ENCODE data around the gene AZU1.

Gene AZU1

DNA sequence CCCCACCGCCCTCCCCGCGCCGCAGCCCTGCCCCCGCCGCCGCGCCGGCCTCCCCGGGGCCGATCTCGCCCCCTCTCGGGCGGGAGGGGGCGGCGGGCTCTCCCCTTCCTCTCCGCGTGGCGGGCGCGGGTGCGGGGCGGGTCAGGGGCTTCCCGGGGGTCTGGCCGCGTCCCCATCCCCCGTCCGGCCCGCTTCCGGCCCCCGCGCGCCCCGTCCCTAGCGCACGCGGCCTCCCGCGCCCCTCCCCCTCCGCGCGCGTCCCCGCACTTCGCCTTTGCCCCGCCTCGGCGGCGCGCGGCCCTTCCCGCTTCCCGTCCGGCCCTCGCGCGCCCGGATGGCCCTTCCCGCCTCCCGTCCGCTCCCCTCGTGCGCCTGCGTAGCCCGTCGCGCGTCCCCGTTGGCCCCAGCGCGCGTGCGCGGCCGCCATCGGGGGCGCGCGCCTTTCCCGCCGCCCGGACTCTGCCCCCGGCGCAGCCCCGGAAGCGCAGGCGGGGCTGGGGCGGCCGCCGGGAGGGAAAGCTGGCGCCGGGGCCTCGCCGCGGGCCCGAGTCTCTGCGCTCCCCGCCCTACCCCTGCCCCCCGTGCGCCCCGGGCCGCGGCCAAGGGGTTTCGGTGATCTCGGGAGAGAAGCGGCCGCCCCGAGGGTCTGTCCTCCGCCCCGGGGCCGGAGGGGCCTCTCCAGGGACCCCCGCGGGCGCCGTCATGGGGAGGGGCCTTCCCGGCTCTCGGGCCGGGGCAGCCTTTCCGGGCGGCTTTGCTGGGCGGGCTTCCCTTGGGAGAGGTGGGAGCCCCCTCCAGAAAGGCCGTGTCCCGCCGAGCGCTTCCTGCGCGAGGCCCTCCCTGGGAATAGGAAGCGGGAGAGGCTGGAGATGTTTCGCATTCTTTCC, 29.9 kb upstream of the AZU1 start:
- DNase-seq (ENCODE audit: low read depth in 2 of 2): peak; percentile 65 to 72

DNA sequence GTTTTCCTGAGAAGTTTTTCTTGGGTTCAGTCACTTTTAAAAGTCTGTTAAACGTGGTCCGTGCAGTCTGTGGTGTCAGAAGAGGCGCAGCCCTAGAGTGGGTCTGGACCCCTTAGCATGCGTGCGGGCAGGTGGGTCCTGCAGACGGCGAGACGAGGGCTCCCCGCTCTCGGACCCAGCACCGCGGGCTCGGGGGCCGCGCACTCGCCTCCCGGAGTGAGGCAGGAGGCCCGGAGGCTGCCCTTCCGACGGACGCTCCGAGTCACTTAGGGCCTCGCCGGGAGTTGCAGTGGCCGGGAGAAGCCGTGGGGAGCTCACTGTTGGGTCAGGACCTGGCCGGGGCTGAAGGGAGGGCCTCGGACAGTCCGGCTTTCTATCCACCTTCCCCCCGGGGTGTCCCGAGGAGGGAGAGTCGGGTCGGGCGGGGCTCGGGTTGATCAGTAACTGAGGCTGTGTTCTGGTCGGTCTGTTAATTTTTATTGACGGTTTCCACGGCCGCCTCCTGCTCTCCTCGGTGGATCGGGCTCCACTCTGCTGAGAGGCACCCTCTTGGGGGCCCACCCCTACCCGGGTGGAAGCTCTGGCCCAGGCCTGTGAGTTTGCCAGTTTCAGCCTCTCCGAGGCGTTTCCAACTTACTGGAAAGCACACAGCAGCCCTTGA, 29.1 kb upstream of the AZU1 start:
- no peak for DNase-seq (ENCODE audit: low read depth in 2 of 2)

GRCh38 chr19:799076-799881, 28.4 kb upstream of the AZU1 start:
- DNase-seq (ENCODE audit: low read depth in 2 of 2): no peak

- no peak for DNase-seq (ENCODE audit: low read depth in 2 of 2)
These were observed 27.1 kb upstream of the AZU1 start for GRCh38 chr19:800360-801029.

- DNase-seq (ENCODE audit: low read depth in 2 of 2): no peak
These were observed 26.4 kb upstream of the AZU1 start for GRCh38 chr19:801030-801860.

DNA sequence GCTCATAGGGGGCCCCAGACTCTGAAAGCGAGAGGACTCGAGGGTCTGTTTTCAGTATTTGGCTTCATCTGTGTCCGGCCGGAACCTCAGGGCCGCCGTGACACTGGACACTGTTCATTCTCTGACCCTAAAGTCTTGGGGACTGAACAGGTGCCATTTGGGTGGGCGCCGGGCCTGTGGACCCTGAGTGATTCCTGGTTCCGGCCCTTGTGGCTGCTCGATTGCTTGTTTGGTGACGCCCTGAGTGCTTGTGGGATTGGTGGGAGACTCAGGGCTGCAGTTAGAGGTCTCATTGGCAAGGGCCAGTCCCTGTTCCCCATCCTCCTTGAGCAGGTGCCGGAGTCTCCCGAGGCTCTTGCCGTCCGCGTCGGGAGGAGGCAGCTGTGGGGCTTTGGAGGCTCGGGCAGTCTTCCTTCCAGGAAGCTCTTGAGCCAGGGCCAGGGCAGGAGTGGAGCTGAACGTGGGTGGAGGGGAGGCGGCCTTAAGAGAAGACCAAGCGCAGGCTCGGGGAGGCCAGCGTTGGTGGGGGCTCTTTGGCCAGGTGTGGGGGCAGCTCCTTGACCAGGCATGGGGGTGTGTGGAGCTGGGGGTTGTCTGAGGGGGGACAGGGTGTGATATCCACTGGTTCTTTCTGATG, 25.7 kb upstream of the AZU1 start:
- DNase-seq (ENCODE audit: low read depth in 2 of 2): no peak

DNA sequence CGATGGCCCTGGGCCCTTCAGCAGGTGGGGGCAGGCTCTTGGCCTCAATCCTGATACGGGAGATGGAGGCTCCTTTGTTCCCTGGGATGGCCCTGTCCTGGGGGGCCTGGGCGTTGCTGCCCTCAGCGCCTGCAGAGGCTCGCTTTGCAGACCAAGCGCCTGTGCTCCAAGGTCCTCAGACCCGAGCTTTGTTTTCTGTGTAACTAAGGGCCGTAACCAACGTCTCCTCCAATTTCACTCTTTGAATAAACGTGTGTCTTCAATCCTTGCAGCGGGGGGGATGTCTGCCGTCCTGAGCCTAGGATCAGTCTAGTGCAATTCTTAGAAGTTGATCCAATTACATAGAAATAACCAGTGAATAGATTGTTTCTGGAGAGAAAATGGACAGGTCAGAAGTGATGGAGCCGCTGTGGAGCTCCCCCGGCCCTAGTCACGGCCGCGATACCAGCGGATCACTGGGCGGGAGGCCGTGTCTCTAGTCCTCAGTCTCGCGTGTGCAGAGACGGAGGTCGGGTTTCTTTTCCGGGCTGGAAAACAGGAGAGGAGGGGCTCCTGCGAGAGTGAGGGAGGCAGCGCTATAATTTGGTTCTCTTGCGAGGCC, 25.0 kb upstream of the AZU1 start:
- DNase-seq (ENCODE audit: low read depth in 2 of 2): no peak

GRCh38 chr19:803099-803561, 24.5 kb upstream of the AZU1 start:
- DNase-seq (ENCODE audit: low read depth in 2 of 2): no peak

DNA sequence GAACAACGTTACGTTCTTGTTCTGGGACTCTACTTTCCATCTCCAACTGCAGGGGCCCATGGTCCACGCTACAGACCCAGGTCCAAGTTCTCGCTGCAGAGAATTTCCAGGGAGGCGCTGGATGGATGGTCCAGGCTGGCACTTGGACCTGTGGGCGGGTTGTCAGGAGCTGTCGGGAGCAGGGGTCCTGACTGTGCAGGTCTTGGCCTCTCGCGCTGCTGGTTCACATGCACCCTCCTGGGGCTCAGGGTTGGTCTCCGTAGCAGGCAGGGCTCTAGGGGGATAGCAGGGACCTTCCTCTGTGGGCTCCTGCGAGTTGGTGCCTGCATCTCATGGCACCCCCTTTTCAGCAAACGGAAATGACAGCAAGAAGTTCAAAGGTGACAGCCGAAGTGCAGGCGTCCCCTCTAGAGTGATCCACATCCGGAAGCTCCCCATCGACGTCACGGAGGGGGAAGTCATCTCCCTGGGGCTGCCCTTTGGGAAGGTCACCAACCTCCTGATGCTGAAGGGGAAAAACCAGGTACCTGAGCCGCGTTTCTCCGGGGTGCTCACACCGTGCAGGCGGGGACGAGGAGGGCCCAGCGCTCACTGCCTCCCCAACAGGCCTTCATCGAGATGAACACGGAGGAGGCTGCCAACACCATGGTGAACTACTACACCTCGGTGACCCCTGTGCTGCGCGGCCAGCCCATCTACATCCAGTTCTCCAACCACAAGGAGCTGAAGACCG, 23.8 kb upstream of the AZU1 start:
- DNase-seq (ENCODE audit: low read depth in 2 of 2): no peak

DNA sequence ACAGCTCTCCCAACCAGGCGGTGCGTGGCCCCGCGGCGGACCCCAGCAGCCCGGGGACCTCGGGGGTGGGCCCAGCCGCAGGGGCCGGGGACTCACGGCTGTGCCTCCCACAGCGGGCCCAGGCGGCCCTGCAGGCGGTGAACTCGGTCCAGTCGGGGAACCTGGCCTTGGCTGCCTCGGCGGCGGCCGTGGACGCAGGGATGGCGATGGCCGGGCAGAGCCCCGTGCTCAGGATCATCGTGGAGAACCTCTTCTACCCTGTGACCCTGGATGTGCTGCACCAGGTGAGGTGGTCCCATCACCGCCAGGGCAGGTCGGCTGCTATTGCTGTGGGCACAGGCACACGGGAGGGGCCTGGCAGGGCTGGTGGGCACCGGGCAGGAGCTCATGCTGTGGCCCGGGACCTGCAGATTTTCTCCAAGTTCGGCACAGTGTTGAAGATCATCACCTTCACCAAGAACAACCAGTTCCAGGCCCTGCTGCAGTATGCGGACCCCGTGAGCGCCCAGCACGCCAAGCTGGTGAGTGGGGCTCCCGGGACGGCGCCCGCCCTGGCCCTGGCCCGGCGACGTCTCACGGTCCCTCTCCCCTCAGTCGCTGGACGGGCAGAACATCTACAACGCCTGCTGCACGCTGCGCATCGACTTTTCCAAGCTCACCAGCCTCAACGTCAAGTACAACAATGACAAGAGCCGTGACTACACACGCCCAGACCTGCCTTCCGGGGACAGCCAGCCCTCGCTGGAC, 23.0 kb upstream of the AZU1 start:
- no peak for DNase-seq (ENCODE audit: low read depth in 2 of 2)

DNA sequence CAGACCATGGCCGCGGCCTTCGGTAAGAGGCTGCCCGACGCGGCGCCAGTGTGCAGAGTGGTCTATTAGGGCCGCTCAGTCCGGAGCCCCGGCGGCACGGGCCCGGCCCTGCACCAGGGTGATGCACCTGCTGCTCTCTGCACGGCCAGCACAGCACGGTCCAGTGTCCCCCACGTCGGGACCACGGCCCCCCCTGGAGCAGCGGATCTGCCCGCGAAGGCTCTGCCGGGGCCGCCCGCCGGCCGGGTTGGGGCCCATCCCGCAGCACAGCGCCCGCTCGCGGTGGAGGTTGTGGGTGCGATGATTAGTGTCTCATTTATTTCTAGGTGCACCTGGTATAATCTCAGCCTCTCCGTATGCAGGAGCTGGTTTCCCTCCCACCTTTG, 22.5 kb upstream of the AZU1 start:
- DNase-seq (ENCODE audit: low read depth in 2 of 2): no peak

DNA sequence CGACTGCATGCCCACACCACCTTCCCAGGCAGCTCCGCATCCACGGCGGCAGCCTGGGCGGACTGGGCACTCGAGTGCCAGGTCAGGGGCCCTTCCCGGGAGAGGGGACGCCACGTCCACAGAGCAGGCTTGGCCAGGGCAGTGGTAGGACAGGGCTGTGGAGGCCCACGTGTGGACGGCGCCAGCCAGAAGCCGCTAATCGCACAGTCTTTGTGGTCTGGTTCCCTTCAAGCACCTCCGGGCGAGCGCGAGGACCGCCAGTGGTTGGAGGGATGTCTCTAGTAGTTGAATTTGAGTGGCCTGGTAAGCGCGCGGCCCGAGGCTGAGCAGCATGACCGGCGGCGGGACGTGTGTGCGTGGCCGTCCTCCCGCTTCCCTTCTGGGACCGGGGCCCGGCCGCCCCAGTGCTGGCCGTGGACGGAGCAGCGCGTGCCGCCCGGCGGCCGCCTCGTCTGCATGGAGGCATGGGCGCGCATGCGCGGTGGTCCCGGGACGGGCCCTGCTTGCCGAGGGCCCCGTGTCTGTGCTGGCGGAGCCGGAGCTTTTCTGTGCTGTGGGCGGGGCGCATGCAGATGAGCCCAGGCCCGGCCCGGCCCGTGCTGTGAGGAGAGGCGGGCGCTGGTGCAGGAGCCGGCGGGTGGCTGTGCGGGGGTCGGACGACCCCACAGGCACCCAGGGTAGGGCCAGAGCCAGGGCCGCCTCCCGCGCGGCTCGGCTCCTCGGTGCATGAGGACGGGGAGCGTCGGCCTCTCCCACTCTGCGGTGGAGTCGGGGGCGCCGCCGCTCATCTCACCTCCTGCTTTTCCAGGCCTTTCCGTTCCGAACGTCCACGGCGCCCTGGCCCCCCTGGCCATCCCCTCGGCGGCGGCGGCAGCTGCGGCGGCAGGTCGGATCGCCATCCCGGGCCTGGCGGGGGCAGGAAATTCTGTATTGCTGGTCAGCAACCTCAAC, 21.8 kb upstream of the AZU1 start:
- no peak for DNase-seq (ENCODE audit: low read depth in 2 of 2)

- no peak for DNase-seq (ENCODE audit: low read depth in 2 of 2)
These were observed 20.7 kb upstream of the AZU1 start for GRCh38 chr19:806815-807421.

GRCh38 chr19:807627-808422, 19.8 kb upstream of the AZU1 start:
- DNase-seq (ENCODE audit: low read depth in 2 of 2): no peak

DNA sequence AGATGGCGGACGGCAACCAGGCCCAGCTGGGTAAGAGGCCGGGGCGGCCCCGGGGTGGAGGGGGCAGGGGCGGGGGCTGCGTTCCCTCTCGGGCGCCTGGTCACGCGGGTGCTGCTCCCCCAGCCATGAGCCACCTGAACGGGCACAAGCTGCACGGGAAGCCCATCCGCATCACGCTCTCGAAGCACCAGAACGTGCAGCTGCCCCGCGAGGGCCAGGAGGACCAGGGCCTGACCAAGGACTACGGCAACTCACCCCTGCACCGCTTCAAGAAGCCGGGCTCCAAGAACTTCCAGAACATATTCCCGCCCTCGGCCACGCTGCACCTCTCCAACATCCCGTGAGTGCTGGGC, 19.2 kb upstream of the AZU1 start:
- DNase-seq (ENCODE audit: low read depth in 2 of 2): no peak
